Stimulated activated naive CD8-positive, alpha-beta T cell treated with anti-CD3 and anti-CD28 coated beads, Interleukin-15, Interleukin-2, amounts not matched to agents 100 U/mL and 50 U/mL, for 24 hours (primary cell): ENCODE data around the gene OMP.
"Not testable (repeated sequence)": the region's sequence is repeated elsewhere in the genome, so short reads cannot be mapped to it uniquely, and the experiment has no call there.

Source experiments
- ATAC-seq: fragments of 150-1000 bp; cut with Tn5 transposase; one replicate; pipeline ENCODE4 v1.10.0; 2021
- DNase-seq: peaks from one replicate; pipeline ENCODE4 v3.0.0; 2021

OMP gene

DNA sequence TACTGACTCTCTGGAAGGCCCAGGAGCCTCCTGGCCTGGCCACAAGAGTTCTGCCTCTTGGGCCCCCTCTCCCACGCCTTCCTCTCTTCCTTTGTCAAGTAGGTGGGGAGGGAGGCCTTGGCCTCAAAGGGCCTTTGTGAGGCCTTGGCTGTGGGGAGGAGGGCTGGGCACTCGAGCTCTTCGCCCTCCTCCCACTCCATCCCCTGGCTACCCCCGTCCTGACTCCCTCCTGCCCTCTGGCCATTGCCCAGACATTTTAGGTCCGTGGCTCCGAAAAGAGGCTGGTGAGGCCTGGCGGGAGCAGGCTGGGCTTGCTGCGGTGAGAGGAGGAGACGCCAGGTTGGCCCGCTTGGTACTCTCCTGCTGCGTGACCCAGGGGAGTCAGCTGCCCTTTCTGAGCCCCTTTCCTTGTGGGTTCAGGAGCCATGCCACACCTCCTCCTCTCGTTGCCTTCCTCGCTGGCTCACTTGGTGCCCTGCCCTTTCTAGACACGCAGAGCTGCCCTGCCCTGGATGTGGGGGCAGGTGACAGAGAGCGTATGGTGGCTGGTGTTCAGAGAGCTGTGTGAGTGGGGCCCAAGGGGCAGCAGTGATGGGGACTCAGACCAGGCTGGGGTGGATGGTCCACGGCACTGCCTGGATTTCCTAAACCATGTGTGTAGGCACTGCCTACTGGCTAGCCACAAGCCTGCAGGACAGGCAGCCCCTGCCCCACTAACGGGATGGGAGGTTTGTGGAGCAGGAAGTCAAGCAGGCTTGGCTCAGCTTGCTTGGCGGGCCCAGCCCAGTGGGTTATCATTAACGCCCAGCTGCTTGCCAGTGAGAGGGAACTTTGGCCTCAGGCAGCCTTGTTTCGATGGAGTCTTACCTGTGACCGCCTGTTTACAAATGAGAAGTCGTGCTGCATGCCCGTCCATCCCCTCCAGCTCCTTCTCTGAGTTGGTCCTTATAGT, 15.8 kb upstream of the OMP start:
- DNase-seq: no peak
- no peak for ATAC-seq

GRCh38 chr11:77087723-77088225, 14.9 kb upstream of the OMP start:
- no peak for ATAC-seq
- no peak for DNase-seq

DNA sequence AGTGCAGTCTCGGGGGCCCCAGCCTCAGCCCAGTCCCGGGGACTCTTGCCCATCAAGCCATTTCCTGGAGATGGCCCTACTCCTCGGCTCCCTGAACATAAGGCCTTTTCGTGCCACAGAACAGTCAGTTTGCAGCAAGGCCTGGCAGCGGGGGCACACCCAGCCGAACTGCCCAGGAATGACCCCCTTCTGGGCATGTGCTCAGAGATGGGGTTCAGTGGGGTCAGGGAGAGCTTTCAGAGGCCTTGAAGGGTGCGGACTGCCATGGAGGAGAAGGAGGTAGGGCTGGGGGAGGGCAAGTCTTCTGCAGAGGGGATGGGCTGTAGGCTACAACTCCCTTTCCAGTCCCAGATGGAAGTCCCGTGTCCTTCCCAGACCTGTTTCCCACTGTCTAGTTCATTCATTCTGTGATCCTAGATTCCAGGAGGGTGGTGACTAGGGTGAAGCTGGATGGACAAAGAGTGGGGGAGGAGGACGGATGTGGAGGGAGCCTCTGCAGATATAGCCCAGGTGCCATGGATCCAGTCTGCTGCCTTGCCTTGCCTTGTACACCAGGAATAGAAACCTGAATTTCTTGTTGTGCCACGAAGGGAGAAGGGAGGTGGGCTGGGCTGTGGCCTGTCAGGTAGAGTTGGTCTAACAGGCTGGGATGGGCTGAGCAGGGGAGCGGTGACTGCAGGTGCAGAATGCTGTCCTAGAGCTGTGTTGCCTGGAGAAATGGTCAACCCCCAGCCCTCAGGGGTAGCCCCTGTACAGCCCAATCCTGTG, 14.2 kb upstream of the OMP start:
- DNase-seq: no peak
- ATAC-seq: no peak

- DNase-seq (no peak), ATAC-seq (no peak)
Observed at GRCh38 chr11:77089004-77089545, 13.6 kb upstream of the OMP start.

- DNase-seq (no peak), ATAC-seq (no peak)
Observed at GRCh38 chr11:77090046-77090372, 12.6 kb upstream of the OMP start.

DNA sequence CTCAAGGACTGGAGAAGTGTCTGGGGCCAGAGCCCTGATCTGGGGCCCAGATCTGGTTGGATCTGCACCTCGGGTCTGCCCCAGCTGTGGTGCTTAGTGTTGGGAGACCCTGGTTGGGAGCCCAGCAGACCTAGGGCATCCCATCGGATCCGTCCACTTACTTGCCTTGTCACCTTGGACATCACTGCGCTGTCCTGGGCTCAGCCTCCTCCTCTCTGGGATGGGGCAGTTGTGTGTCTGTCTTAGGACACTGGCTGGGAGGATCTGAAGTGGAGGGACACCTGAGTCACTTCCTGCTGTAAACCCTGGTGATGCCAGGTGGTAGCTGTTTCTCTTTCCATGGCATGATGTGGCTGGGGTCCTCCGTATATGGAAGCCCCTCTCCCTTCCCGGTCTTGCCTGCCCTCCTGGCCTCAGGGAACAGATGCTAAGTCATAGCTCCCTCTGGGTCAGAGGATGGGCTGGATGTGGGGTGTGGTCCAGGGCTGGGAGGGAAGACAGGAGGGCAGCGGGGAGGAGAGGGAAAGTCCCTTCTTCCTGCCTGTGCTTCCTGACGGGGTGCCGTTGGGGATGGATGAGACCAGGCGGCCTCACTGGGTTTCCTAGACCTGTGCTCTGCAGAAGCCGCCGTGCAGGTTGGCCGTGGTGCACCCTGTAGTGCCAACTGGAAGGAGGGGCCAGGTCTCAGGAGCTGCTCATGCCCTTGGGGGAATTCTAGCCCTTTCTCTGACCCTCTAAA, 12.1 kb upstream of the OMP start:
- DNase-seq (no peak), ATAC-seq (no peak)

GRCh38 chr11:77091146-77091940, 11.3 kb upstream of the OMP start:
- ATAC-seq (peak; percentile 85), DNase-seq (peak; percentile 82)

- DNase-seq (no peak), ATAC-seq (no peak)
Observed at GRCh38 chr11:77092382-77092781, 10.3 kb upstream of the OMP start.

DNA sequence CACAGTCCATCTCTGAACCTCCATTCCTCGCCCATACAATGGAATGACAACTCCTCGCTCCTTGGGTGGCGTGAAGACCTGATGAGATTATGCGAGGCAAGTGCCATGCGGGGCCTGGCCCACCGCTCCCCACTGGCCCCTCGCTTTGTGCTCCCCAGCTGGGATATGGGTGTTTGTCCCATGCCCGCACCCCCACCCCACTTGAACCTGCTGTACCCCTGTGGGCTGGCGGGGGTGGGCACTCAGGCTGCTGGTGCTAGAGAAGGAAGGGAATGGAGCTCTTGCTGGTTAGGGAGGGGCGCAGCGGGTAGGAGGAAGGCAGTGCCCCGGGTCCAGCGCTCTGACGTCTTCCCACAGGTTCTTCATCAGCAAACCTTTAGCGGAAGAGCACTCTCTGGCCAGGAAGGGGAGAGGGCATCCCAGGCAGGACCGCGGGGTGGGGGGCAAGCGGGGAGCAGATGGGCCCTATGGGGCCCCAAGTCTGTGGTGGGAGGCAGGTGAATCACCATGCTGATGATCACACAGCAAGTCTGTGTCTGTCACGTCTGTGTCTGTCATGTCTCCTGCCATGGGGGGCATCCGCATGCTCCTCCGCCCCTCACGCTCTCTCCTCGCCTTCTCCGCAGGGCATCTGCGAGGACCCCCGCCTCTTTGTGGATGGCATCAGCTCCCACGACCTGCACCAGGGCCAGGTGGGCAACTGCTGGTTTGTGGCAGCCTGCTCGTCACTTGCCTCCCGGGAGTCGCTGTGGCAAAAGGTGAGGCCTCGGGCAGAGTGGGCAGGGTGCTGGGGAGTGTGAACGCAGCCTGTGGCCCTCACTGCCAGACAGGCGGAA, 9.4 kb upstream of the OMP start:
- DNase-seq (no peak), ATAC-seq (no peak)

DNA sequence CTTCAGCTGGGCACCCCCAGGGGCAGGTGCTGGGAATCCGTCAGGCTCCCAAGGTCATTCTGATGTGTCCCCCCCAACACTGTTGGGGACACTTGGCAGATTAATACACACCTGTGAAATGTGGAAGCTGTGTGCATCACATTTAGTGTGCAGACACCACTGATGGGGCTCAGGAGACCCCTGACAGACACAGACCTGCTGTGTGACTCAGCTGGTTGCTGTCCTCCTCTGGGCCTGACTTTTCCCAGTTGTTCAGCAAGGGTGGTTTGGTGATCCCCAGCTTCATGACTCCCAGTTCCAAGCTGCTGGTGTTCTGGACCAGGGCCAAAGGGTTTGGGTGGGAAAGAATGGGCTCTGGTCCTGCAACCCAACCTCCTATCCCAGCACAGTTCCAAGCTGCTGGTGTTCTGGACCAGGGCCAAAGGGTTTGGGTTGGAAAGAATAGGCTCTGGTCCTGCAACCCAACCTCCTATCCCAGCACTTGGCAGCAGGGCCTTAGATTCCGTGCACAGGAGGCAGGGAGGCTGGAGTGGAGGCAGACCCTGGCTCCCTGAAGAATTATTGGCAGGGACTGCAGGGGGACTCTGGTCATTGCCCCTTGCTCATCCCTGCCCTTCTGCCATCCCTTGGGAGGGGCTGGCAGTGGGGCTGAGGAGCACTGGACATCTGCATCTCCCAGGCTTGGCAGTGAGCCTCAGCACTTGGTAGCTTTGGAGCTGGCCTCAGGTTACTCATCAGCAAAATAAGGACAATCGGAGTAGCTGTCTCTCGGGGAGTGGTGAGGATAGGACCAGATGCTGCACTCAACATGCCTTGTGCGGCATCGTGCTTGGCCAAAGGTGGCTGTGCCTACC, 8.4 kb upstream of the OMP start:
- no peak for DNase-seq
- no peak for ATAC-seq

DNA sequence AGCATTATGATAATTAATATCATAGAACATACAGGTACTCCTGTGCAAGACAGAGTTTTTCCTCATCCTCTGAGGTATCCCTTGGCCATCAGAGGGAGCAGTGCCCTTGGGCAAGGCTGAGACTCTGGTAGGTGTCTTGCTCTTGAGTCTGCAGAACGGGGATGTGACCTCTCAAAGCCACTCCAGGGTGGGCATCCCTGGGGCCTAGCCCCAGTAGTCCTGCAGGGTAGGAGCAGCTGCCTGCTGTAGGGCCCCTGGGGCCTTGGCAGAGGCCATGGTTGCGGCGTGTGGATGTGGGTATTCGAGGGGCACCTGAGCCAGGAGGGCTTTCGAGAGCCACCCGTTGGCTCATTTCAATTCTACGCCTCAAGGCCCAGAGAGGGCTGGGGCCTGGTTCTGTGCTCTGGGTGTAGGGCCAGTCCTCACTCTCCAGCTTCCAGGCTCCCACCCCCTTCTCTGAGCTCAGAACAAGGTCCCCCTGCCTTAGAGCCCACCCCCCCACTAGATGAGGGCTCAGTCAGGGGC, 7.7 kb upstream of the OMP start:
- ATAC-seq: no peak
- DNase-seq: no peak

DNA sequence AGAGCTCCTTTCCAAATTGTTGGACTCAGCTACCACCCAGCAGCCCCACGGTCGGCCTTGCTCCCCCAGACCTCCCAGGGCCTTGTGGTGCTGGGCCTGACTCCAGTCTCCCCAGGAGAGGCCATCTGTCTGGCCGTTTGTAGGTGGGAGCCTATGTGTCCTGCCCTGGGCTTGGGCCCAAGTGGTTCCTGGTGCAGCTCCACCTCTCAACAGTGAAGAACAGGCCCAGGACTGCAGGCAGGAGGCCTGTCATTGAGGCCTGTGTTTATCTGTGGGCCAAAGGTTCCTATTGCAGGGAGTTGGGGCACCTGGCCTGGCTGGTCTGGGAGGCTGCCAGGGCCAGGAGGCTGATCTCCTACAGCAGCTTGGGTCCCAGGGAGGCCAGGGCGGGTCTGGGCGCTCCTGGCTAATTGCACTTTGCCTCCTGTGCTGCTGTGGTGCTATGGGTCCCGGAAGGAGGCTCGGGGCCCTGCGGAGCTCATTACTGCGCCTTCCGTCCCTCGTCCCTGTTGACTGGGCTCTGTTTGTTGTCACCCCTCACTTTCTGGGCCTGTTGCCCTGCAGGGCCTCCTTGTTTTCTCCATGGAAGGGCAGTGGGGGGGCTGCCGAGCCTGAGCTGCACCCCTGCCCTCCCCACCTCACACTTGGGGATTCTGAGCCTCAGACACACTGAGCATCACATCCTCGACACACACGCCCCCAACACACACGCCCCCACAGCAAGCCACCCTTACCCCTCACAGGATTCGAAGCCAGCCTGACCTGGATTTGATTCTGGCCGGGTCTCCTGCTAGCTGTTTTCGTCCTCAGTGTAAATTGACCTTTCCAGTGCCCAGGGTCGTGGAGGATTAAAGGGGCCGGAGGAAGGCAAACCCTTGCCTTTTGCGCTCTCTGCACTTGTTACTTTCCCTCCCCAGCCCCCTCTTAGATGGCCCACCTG, 6.8 kb upstream of the OMP start:
- no peak for ATAC-seq
- DNase-seq: no peak

GRCh38 chr11:77096591-77097019, 6.0 kb upstream of the OMP start:
- DNase-seq (no peak), ATAC-seq (no peak)

DNA sequence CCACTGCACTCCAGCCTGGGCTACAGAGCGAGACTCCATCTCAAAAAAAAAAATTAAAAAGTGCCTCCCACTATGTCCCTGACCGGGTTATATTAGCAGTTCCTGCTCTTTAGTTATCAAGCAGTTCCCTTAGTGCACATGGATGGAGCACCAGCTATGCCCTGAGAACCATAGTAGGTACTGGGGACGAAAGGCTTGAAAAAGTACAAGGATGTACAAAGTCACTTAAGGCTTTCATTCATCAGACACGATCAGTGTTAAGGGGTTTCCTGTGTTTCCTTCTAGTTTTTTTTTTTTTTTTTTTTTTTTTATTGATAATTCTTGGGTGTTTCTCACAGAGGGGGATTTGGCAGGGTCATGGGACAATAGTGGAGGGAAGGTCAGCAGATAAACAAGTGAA, 5.5 kb upstream of the OMP start:
- DNase-seq, ATAC-seq: not testable (repeated sequence)

GRCh38 chr11:77100166-77101042, 2.2 kb upstream of the OMP start:
- ATAC-seq (no peak), DNase-seq (no peak)

- DNase-seq (no peak), ATAC-seq (no peak)
Observed at GRCh38 chr11:77101043-77101537, 1.6 kb upstream of the OMP start.

GRCh38 chr11:77103319-77103718, 679 bp downstream of the OMP start:
- ATAC-seq (no peak), DNase-seq (no peak)
